WTC11 (cell line): Measurements from ENCODE around the gene STK26. TPM values are rescaled to one million over a fixed set of nuclear protein-coding genes. Genes with fewer than 3 reads are reported as not detected.
A peak's percentile ranks its signal among the peaks of the same experiment; 100 is the strongest.

Experiments
- ATAC-seq: fragments of 200-7000 bp; cut with Tn5 transposase; 2 replicates; pipeline ENCODE4 v1.10.0; 2021; ENCODE audit warnings: mild to moderate bottlenecking, moderate library complexity
- CTCF ChIA-PET: fragments of 300-600 bp; sonication (Branson Sonifier 250); formaldehyde crosslinking; loops from one replicate; lab custom pipeline; 2021; ENCODE audit warnings: antibody characterized with exemption; lab: Charles Lee
- POLR2A ChIA-PET: fragments of 350-600 bp; sonication (Branson Sonifier 250); formaldehyde crosslinking; loops from one replicate; lab custom pipeline; 2021; ENCODE audit warnings: antibody characterized with exemption; lab: Charles Lee
- DNase-seq: peaks from one replicate; pipeline ENCODE4 v3.0.0; 2021; ENCODE audit warnings: low spot score
- H3K27ac Mint-ChIP-seq: 2 replicates; pipeline ENCODE4 v1.8.0; 2021; ENCODE audit warnings: mixed read lengths
- H3K27me3 Mint-ChIP-seq: 2 replicates; pipeline ENCODE4 v1.8.0; 2021; ENCODE audit warnings: low read depth, mild to moderate bottlenecking, moderate library complexity, mixed read lengths
- H3K36me3 Mint-ChIP-seq: 2 replicates; pipeline ENCODE4 v1.8.0; 2021; ENCODE audit warnings: mixed read lengths
- H3K4me1 Mint-ChIP-seq: 2 replicates; pipeline ENCODE4 v1.8.0; 2022; ENCODE audit warnings: mixed read lengths
- H3K4me3 Mint-ChIP-seq: 2 replicates; pipeline ENCODE4 v1.8.0; 2021; ENCODE audit warnings: mild to moderate bottlenecking, moderate library complexity, mixed read lengths
- H3K9me3 Mint-ChIP-seq: 2 replicates; pipeline ENCODE4 v1.8.0; 2021; ENCODE audit warnings: mixed read lengths
- AR ChIP-seq: fragments of 250-450 bp; sonication (Bioruptor Pico); IDR thresholded peaks from 2 replicates; pipeline ENCODE4 v1.9.0; 2021; ENCODE audit warnings: mild to moderate bottlenecking
- CTCF ChIP-seq: fragments of 200-600 bp; IDR thresholded peaks from 2 replicates; pipeline ENCODE4 v1.8.0; 2022; ENCODE audit warnings: antibody characterized with exemption
- EMX1 ChIP-seq: fragments of 250-450 bp; sonication (Bioruptor Pico); IDR thresholded peaks from 2 replicates; pipeline ENCODE4 v1.8.0; 2021; ENCODE audit warnings: mild to moderate bottlenecking
- FOXK1 ChIP-seq: sonication (generic); formaldehyde crosslinking; IDR thresholded peaks from 2 replicates; pipeline ENCODE4 v1.8.0; 2022; ENCODE audit warnings: mild to moderate bottlenecking, moderate library complexity, missing genetic modification reagents
- HMGA2 ChIP-seq: fragments of 250-450 bp; sonication (Bioruptor Pico); IDR thresholded peaks from 2 replicates; pipeline ENCODE4 v1.4.0; 2021; ENCODE audit warnings: mild to moderate bottlenecking, moderate library complexity
- NFE2L1 ChIP-seq: sonication (generic); formaldehyde crosslinking; IDR thresholded peaks from 2 replicates; pipeline ENCODE4 v1.8.1; 2023; ENCODE audit warnings: missing genetic modification reagents
- NFYB ChIP-seq: sonication (generic); formaldehyde crosslinking; conservative IDR thresholded peaks from 2 replicates; pipeline ENCODE4 v1.8.0; 2022; ENCODE audit warnings: low read depth, missing genetic modification reagents
- PREB ChIP-seq: sonication (generic); formaldehyde crosslinking; IDR thresholded peaks from 2 replicates; pipeline ENCODE4 v1.8.1; 2022; ENCODE audit warnings: mild to moderate bottlenecking, missing genetic modification reagents, moderate library complexity, borderline replicate concordance
- PRRX2 ChIP-seq: fragments of 250-450 bp; sonication (Bioruptor Pico); IDR thresholded peaks from 2 replicates; pipeline ENCODE4 v1.8.0; 2021; ENCODE audit warnings: mild to moderate bottlenecking
- STAT6 ChIP-seq: sonication (generic); formaldehyde crosslinking; conservative IDR thresholded peaks from 2 replicates; pipeline ENCODE4 v1.8.1; 2023; ENCODE audit warnings: mild to moderate bottlenecking, low read depth, missing genetic modification reagents, moderate library complexity
- ZMAT4 ChIP-seq: fragments of 250-450 bp; sonication (Bioruptor Pico); IDR thresholded peaks from 2 replicates; pipeline ENCODE4 v1.9.0; 2021; ENCODE audit warnings: mild to moderate bottlenecking
- ZNF425 ChIP-seq: fragments of 250-450 bp; sonication (Bioruptor Pico); conservative IDR thresholded peaks from 2 replicates; pipeline ENCODE4 v1.9.0; 2021; ENCODE audit warnings: mild to moderate bottlenecking
- total RNA-seq: library from RNA; stranded (reverse); gene quantifications from 3 replicates; pipeline ENCODE4 v1.2.3, GENCODE V29; 2021

STK26 gene
- total RNA-seq, 1 experiment from 2014 or later, result 77.6 TPM

GRCh38 chrX:132090403-132091159, 67.5 kb downstream of the STK26 start:
- CTCF ChIA-PET, result no interaction called here
- Mint-ChIP-seq H3K4me3 (no peak overlapping the region), H3K4me1 (no peaks in the 10 kb centered on the region), H3K9me3 (no peaks in the 10 kb centered on the region), H3K27me3 (no peaks in the 10 kb centered on the region; the same call in 1 of the 2 replicates), H3K36me3 (no peaks in the 10 kb centered on the region), H3K27ac (no peak overlapping the region)
- DNase-seq, result no peak
- no peak for ATAC-seq
- POLR2A ChIA-PET, result no interaction called here
- TF ChIP-seq ZMAT4 (no peak), ZNF425 (CRISPR knock-in tag) (no peak), HMGA2 (CRISPR knock-in tag) (no peak), CTCF (no peak), EMX1 (CRISPR knock-in tag) (no peak)

- CTCF ChIA-PET, result interaction anchor here (0.5 to 2.9 kb wide), 44 partner anchors 9 to 839 kb away, joined by 3 to 113 read pairs (median 4); partner anchors contain the start of gene RAP2C
- Mint-ChIP-seq H3K9me3 (no peaks in the 10 kb centered on the region), H3K27ac (no peak overlapping the region), H3K36me3 (no peaks in the 10 kb centered on the region), H3K4me1 (no peaks in the 10 kb centered on the region), H3K4me3 (no peak overlapping the region), H3K27me3 (no peaks in the 10 kb centered on the region)
- ATAC-seq (peak; percentile 95), DNase-seq (peak; percentile 68)
- POLR2A ChIA-PET, result interaction anchor here (1.1 to 1.5 kb wide), 2 partner anchors 26 to 127 kb away, joined by 3 to 4 read pairs; partner anchors contain the start of gene RAP2C
- TF ChIP-seq PREB (no peak), FOXK1 (CRISPR knock-in tag) (no peak), CTCF (peak; percentile 30; the same call in 1 of the 2 replicates), PRRX2 (CRISPR knock-in tag) (no peak), STAT6 (CRISPR knock-in tag) (no peak), AR (CRISPR knock-in tag) (no peak), NFE2L1 (CRISPR knock-in tag) (no peak), NFYB (no peak)
These were observed 69.5 kb downstream of the STK26 start for GRCh38 chrX:132092439-132093065.
